Measurements from ENCODE around the gene MACROD2.
"Not testable (repeated sequence)": the region's sequence is repeated elsewhere in the genome, so short reads cannot be mapped to it uniquely, and the experiment has no call there.

The MACROD2 gene

DNA sequence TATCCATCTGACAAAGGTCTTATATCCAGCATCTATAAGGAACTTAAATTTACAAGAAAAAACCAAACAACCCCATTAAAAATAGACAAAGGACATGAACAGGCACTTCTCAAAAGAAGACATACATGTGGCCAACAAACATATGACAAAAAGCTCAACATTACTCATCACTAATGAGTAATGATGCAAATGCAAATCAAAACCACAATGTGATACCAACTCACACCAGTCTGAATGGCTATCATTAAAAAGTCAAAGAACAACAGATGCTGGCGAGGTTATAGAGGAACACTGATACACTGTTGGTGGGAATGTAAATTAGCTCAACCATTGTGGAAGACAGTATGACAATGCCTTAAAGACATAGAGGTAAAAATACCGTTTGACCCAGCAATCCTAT is 13.9 kb downstream of the MACROD2 start:
- ChIA-PET CTCF (no interaction called here), POLR2A (no interaction called here)
- H3K4me3 ChIP-seq (ENCODE audit: low read depth, low read length): no peak overlapping the region
- TF ChIP-seq, protein P1, sequence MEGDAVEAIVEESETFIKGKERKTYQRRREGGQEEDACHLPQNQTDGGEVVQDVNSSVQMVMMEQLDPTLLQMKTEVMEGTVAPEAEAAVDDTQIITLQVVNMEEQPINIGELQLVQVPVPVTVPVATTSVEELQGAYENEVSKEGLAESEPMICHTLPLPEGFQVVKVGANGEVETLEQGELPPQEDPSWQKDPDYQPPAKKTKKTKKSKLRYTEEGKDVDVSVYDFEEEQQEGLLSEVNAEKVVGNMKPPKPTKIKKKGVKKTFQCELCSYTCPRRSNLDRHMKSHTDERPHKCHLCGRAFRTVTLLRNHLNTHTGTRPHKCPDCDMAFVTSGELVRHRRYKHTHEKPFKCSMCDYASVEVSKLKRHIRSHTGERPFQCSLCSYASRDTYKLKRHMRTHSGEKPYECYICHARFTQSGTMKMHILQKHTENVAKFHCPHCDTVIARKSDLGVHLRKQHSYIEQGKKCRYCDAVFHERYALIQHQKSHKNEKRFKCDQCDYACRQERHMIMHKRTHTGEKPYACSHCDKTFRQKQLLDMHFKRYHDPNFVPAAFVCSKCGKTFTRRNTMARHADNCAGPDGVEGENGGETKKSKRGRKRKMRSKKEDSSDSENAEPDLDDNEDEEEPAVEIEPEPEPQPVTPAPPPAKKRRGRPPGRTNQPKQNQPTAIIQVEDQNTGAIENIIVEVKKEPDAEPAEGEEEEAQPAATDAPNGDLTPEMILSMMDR (IDR thresholded peaks at IDR 0.05; ENCODE audit: insufficient read depth, low read length, missing control alignments): no peak
- no peak for DNase-seq (ENCODE audit: low read depth, low spot score)

DNA sequence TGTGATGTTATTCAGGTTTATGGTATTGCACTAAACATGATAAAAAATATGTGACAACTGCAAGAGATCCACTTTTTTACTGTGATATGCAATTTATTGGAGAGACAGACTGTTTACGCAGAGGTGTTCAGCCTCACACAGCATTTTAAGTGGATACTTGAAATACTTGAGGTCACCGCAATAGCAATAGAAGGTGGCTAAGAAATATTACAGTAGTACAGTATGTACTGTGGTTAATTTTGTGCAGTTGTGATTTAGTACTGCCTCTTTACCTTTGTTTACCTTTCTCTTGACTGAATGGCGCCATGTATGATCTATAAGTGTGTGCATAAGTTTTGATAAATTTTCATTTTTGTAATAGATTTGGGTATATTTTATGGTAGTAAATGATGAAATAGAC is 17.4 kb downstream of the MACROD2 start:
- POLR2A ChIA-PET: no interaction called here
- DNase-seq (ENCODE audit: low read depth, low spot score): no peak
- no peak overlapping the region for H3K4me3 ChIP-seq (ENCODE audit: low read depth, low read length)
- CTCF ChIA-PET: no interaction called here
- TF ChIP-seq, protein P1 (IDR thresholded peaks at IDR 0.05; ENCODE audit: insufficient read depth, low read length, missing control alignments): no peak

DNA sequence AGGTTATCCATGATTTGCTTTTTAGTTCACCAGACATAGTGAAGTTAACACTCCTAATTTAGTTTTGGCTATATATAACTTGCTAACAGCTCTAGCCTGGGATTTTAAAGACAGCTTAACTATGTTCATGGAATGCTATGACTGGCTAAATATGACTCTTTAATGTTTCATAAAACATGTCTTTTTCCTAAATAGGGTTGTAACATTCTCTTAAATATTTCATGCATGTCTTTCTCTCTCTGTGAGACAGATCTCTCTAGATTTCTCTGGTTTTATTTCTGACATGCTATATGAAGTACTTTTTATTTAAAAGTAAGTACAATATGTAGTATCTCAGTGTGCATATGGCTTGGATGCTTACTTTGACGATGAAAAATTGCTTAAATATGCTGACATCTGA is 35.7 kb downstream of the MACROD2 start:
- DNase-seq (ENCODE audit: low read depth, low spot score): no peak
- ChIA-PET CTCF (interaction anchor here (1.2 kb wide), 1 partner anchor 211 kb away, joined by 3 read pairs; no protein-coding TSS in a partner anchor), POLR2A (no interaction called here)
- TF ChIP-seq, protein P1 (IDR thresholded peaks at IDR 0.05; ENCODE audit: insufficient read depth, low read length, missing control alignments): no peak
- no peak overlapping the region for H3K4me3 ChIP-seq (ENCODE audit: low read depth, low read length)

DNA sequence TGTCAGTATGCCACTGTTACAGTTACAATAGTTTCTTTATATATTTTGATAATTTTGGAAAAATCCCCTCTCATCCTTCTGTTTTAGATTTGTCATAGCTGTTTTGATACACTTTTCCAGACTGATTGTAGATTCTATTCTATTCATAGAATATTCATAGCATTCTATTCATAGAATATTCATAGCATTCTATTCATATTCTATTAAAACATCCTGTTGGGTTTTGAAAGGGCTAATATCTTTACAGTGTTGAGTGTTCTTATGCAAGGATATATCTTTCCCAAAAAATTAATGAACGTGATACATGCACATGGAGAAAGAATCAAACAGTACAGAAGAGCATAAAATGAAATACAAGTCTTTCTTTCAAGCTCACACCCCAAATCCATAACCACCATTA is 38.0 kb downstream of the MACROD2 start:
- ChIA-PET CTCF (no interaction called here), POLR2A (no interaction called here)
- TF ChIP-seq, protein P1 (IDR thresholded peaks at IDR 0.05; ENCODE audit: insufficient read depth, low read length, missing control alignments): no peak
- no peak for DNase-seq (ENCODE audit: low read depth, low spot score)
- no peak overlapping the region for H3K4me3 ChIP-seq (ENCODE audit: low read depth, low read length)

DNA sequence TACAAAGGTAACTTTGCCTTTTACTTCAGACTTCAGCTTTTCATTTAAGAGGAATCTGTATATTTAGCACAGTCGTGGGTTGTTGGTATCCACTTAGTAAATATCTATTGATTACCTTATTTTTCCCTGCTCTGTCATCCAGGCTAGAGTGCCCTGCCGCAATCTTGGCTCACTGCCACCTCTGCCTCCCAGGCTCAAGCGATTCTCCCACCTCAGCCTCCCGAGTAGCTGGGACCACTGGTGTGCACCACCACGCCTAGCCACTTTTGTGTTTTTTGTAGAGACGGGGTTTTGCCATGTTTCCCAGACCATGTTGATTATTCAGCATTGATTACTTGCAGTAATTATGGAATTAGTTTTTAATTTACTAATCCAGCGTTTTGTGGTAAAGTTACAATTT is 41.3 kb downstream of the MACROD2 start:
- ChIA-PET CTCF (interaction anchor here (1.9 kb wide), 1 partner anchor 18 kb away, joined by 6 read pairs; no protein-coding TSS in a partner anchor), POLR2A (no interaction called here)
- no peak overlapping the region for H3K4me3 ChIP-seq (ENCODE audit: low read depth, low read length)
- TF ChIP-seq, protein P1 (IDR thresholded peaks at IDR 0.05; ENCODE audit: insufficient read depth, low read length, missing control alignments): no peak
- no peak for DNase-seq (ENCODE audit: low read depth, low spot score)

DNA sequence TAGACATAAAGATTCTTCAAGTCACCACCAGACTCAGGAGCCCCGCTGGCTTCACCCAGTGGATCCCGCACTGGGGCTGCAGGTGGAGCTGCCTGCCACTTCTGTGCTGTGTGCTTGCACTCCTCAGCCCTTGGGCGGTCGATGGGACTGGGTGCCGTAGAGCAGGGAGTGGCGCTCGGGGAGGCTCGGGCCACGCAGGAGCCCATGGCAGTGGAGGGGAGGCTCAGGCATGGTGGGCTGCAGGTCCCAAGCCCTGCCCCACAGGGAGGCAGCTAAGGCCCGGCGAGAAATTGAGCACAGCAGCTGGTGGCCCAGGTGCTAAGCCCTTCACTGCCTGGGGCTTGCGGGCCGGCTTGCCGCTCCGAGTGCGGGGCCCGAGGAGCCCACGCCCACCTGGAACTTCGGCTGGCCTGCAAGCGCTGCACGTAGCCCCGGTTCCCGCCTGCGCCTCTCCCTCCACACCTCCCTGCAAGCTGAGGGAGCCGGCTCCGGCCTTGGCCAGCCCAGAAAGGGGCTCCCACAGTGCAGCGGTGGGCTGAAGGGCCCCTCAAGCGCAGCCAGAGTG is 49.5 kb downstream of the MACROD2 start:
- DNase-seq (ENCODE audit: low read depth, low spot score); H3K4me3 ChIP-seq (ENCODE audit: low read depth, low read length); POLR2A ChIA-PET; CTCF ChIA-PET: not testable (repeated sequence)

- ChIA-PET CTCF (interaction anchor here (4.2 kb wide), 1 partner anchor 227 kb away, joined by 27 read pairs; no protein-coding TSS in a partner anchor), POLR2A (no interaction called here)
- no peak for DNase-seq (ENCODE audit: low read depth, low spot score)
- TF ChIP-seq, protein P1 (IDR thresholded peaks at IDR 0.05; ENCODE audit: insufficient read depth, low read length, missing control alignments): no peak
- no peak overlapping the region for H3K4me3 ChIP-seq (ENCODE audit: low read depth, low read length)
These were observed 51.2 kb downstream of the MACROD2 start for GRCh38 chr20:14046534-14046933.
